ENCODE measurements around the gene VANGL1. TPM values are rescaled to one million over a fixed set of nuclear protein-coding genes. Genes with fewer than 3 reads are reported as not detected.

Gene VANGL1
- total and polyA plus RNA-seq, 2 of the 13 experiments (the other 11 are each of a cell fraction or from before 2014, with no cell fraction given): 5.3 to 9.4 TPM

DNA sequence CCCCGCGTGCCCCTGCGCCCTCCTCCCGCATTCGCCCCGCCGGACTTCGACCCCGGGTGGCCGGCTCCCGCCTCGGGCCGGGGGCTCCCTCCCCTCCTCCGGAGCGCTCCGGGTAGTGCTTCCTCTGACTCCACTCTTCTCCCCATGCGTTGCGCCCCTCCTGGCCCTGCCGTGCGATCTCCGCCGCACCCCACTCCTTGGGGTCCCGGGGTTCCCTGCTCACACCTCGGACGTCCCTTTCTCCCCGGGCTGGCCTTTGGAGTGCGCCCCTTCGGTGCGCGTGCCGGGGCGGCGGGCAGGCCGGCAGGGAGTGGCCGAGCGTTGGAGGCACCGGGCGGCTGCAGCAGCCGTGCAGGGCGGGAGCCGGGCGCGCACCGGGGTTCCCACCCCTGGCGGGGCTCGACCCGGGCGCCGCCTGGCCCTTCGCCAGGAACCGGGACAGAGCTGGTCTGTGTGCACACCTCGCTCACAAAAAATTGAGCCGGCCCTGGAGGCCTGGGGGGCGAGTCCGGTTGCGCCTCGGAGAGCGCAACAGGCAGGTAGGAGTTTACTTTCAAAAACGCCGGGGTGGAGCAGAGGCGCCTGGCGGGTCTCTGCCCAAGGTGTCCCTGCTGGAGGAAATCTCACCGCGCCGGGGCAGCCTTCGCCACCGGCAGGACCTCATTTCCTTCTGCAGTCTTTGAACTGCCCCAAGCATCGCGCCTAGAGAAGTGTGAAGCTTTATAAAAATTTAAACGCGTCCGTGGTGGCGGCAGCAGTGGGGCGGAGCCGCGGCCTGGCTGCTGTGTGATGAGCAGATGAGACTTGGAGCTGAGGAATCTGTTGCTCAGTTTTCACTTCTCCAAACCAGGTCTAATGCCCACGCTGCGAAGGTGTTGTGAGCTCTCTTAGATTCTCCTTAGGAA lies 650 bp downstream of the VANGL1 start (continued):
- TF ChIP-seq, protein P1, sequence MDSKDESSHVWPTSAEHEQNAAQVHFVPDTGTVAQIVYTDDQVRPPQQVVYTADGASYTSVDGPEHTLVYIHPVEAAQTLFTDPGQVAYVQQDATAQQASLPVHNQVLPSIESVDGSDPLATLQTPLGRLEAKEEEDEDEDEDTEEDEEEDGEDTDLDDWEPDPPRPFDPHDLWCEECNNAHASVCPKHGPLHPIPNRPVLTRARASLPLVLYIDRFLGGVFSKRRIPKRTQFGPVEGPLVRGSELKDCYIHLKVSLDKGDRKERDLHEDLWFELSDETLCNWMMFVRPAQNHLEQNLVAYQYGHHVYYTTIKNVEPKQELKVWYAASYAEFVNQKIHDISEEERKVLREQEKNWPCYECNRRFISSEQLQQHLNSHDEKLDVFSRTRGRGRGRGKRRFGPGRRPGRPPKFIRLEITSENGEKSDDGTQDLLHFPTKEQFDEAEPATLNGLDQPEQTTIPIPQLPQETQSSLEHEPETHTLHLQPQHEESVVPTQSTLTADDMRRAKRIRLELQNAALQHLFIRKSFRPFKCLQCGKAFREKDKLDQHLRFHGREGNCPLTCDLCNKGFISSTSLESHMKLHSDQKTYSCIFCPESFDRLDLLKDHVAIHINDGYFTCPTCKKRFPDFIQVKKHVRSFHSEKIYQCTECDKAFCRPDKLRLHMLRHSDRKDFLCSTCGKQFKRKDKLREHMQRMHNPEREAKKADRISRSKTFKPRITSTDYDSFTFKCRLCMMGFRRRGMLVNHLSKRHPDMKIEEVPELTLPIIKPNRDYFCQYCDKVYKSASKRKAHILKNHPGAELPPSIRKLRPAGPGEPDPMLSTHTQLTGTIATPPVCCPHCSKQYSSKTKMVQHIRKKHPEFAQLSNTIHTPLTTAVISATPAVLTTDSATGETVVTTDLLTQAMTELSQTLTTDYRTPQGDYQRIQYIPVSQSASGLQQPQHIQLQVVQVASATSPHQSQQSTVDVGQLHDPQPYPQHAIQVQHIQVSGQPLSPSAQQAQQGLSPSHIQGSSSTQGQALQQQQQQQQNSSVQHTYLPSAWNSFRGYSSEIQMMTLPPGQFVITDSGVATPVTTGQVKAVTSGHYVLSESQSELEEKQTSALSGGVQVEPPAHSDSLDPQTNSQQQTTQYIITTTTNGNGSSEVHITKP (CRISPR knock-in tag; IDR thresholded peaks at IDR 0.05; ENCODE audit: low read depth): no peak
- TF ChIP-seq ZFP37 (CRISPR knock-in tag; IDR thresholded peaks at IDR 0.05; ENCODE audit: borderline replicate concordance) (no peak), HOXD1 (CRISPR knock-in tag; IDR thresholded peaks at IDR 0.05) (no peak), ZNF570 (CRISPR knock-in tag; IDR thresholded peaks at IDR 0.05; ENCODE audit: borderline replicate concordance) (no peak), ZFP90 (CRISPR knock-in tag; IDR thresholded peaks at IDR 0.05; ENCODE audit: borderline replicate concordance) (no peak), ZNF670 (CRISPR knock-in tag; IDR thresholded peaks at IDR 0.05; ENCODE audit: borderline replicate concordance) (no peak), RORA (CRISPR knock-in tag; IDR thresholded peaks at IDR 0.05) (no peak), ZNF333 (CRISPR knock-in tag; IDR thresholded peaks at IDR 0.05; ENCODE audit: borderline replicate concordance) (no peak), SOX13 (IDR thresholded peaks at IDR 0.05) (no peak), SOX13 (CRISPR knock-in tag; conservative IDR thresholded peaks at IDR 0.05 in 1 of 2, IDR thresholded peaks at IDR 0.05 in 1 of 2) (no peak), GZF1 (CRISPR knock-in tag; IDR thresholded peaks at IDR 0.05) (no peak), ZNF136 (CRISPR knock-in tag; IDR thresholded peaks at IDR 0.05; ENCODE audit: low read depth) (no peak), MED1 (CRISPR knock-in tag; IDR thresholded peaks at IDR 0.05) (no peak), HHEX (CRISPR knock-in tag; IDR thresholded peaks at IDR 0.05) (no peak), HCFC1 (IDR thresholded peaks at IDR 0.05; ENCODE audit: low read depth, low read length) (no peak)
- TF ChIP-seq, protein P2, sequence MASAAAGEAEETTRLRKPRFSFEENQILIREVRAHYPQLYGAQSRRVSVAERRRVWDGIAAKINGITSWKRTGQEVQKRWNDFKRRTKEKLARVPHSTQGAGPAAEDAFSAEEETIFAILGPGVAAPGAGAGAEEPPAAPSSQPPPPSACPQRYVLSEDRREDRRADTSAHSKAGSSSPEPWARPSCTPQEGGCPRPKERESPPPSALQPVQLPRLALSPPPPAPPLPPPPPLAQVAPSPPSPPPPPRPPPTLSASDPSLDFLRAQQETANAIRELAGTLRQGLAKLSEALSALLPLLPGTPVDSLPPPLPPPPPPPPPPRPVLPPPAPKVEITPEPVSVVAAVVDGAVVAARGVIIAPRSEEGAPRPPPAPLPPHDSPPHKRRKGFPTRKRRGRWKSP (CRISPR knock-in tag; IDR thresholded peaks at IDR 0.05): peak; percentile 47; the same call in 1 of the 2 replicates
- TF ChIP-seq, protein P3, sequence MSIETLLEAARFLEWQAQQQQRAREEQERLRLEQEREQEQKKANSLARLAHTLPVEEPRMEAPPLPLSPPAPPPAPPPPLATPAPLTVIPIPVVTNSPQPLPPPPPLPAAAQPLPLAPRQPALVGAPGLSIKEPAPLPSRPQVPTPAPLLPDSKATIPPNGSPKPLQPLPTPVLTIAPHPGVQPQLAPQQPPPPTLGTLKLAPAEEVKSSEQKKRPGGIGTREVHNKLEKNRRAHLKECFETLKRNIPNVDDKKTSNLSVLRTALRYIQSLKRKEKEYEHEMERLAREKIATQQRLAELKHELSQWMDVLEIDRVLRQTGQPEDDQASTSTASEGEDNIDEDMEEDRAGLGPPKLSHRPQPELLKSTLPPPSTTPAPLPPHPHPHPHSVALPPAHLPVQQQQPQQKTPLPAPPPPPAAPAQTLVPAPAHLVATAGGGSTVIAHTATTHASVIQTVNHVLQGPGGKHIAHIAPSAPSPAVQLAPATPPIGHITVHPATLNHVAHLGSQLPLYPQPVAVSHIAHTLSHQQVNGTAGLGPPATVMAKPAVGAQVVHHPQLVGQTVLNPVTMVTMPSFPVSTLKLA (IDR thresholded peaks at IDR 0.05): no peak
- TF ChIP-seq, protein P4, sequence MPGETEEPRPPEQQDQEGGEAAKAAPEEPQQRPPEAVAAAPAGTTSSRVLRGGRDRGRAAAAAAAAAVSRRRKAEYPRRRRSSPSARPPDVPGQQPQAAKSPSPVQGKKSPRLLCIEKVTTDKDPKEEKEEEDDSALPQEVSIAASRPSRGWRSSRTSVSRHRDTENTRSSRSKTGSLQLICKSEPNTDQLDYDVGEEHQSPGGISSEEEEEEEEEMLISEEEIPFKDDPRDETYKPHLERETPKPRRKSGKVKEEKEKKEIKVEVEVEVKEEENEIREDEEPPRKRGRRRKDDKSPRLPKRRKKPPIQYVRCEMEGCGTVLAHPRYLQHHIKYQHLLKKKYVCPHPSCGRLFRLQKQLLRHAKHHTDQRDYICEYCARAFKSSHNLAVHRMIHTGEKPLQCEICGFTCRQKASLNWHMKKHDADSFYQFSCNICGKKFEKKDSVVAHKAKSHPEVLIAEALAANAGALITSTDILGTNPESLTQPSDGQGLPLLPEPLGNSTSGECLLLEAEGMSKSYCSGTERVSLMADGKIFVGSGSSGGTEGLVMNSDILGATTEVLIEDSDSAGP (CRISPR knock-in tag; IDR thresholded peaks at IDR 0.05; ENCODE audit: borderline replicate concordance): no peak
- TF ChIP-seq, protein P5, sequence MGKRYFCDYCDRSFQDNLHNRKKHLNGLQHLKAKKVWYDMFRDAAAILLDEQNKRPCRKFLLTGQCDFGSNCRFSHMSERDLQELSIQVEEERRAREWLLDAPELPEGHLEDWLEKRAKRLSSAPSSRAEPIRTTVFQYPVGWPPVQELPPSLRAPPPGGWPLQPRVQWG (CRISPR knock-in tag; IDR thresholded peaks at IDR 0.05; ENCODE audit: borderline replicate concordance, low read depth): no peak
